AG09319 (cell line): ENCODE data around the gene GANC.
A peak's percentile ranks its signal among the peaks of the same experiment; 100 is the strongest.
"Not testable (repeated sequence)": the region's sequence is repeated elsewhere in the genome, so short reads cannot be mapped to it uniquely, and the experiment has no call there.

Experiments
- DNase-seq: peaks from one replicate; pipeline ENCODE4 v3.0.0-alpha.2; 2010; ENCODE audit warnings: low read depth; ENCODE audit errors: extremely low read depth
- TF ChIP-seq, protein P1 (sequence below): IDR thresholded peaks from 2 replicates; pipeline ENCODE4 v1.5.1; 2011; ENCODE audit warnings: low read depth, mild to moderate bottlenecking, inconsistent platforms, low read length, moderate library complexity

The GANC gene

GRCh38 chr15:42282926-42283325 lies 9.9 kb downstream of the GANC start:
- no peak for DNase-seq
- TF ChIP-seq, protein P1, sequence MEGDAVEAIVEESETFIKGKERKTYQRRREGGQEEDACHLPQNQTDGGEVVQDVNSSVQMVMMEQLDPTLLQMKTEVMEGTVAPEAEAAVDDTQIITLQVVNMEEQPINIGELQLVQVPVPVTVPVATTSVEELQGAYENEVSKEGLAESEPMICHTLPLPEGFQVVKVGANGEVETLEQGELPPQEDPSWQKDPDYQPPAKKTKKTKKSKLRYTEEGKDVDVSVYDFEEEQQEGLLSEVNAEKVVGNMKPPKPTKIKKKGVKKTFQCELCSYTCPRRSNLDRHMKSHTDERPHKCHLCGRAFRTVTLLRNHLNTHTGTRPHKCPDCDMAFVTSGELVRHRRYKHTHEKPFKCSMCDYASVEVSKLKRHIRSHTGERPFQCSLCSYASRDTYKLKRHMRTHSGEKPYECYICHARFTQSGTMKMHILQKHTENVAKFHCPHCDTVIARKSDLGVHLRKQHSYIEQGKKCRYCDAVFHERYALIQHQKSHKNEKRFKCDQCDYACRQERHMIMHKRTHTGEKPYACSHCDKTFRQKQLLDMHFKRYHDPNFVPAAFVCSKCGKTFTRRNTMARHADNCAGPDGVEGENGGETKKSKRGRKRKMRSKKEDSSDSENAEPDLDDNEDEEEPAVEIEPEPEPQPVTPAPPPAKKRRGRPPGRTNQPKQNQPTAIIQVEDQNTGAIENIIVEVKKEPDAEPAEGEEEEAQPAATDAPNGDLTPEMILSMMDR, result no peak

GRCh38 chr15:42283671-42284070 lies 10.7 kb downstream of the GANC start:
- no peak for DNase-seq
- TF ChIP-seq, protein P1, result no peak

GRCh38 chr15:42284551-42284950 lies 11.6 kb downstream of the GANC start:
- DNase-seq, result no peak
- TF ChIP-seq, protein P1, result no peak

- DNase-seq, result no peak
- TF ChIP-seq, protein P1, result no peak
Observed at GRCh38 chr15:42285034-42285433, 12.0 kb downstream of the GANC start.

DNA sequence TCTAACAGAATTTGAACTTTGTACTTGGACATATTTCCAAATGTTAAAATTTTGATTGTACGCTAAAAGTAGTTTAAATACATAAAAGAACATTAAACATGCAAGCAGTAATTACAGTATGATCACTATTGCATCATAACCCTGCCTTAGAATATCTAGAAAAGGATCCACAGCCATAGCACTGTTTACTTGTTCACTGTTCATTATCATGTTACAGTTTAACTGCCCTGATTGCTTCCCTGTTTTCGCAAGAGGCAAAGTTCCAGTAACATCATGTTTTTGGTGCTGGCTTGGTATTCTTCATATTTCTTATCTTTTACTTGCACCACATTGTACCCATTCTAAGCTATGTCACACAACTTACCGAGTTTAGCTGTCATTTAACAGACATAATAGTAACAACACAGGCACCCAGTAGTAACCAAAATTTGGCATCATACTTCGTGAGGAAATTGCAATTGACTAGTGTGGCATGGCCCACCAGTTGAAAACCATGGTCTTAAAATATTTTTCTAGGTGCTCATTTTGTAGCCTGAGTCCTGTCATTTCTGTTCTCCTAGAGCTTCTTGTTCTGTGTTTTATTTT lies 13.5 kb downstream of the GANC start:
- peak; percentile 40 for DNase-seq
- TF ChIP-seq, protein P1, result no peak

- DNase-seq, result no peak
- TF ChIP-seq, protein P1, result no peak
Observed at GRCh38 chr15:42287931-42288330, 14.9 kb downstream of the GANC start.

GRCh38 chr15:42289166-42289565 lies 16.2 kb downstream of the GANC start:
- DNase-seq, result no peak
- TF ChIP-seq, protein P1, result no peak

- not testable (repeated sequence) for DNase-seq
Observed at GRCh38 chr15:42301004-42301403, 28.0 kb downstream of the GANC start.
